Immature natural killer cell (primary cell): ENCODE data around the gene CPPED1. TPM values are rescaled to one million over a fixed set of nuclear protein-coding genes. Genes with fewer than 3 reads are reported as not detected.
"Not testable (repeated sequence)": the region's sequence is repeated elsewhere in the genome, so short reads cannot be mapped to it uniquely, and the experiment has no call there.

Source experiments
- DNase-seq, 3 donors: peaks; one replicate each; pipeline ENCODE4 v3.0.0; 2022; ENCODE audit warnings: mixed read lengths in 1 of 3
- H3K27ac Mint-ChIP-seq, 6 donors: one replicate each; pipeline ENCODE4 v1.8.0; 2020; ENCODE audit warnings: mixed read lengths in 6 of 6, mild to moderate bottlenecking in 5 of 6, inconsistent platforms in 4 of 6, moderate library complexity in 3 of 6
- H3K27me3 Mint-ChIP-seq, 3 donors: one replicate each; pipeline ENCODE4 v1.8.0; 2020 to 2021; ENCODE audit warnings: low read depth in 3 of 3, mild to moderate bottlenecking in 3 of 3, mixed read lengths in 3 of 3, moderate library complexity in 3 of 3, inconsistent platforms in 1 of 3
- H3K36me3 Mint-ChIP-seq, 3 donors: one replicate each; pipeline ENCODE4 v1.8.0; 2020; ENCODE audit warnings: mixed read lengths in 3 of 3, inconsistent platforms in 2 of 3, mild to moderate bottlenecking in 2 of 3
- H3K4me1 Mint-ChIP-seq, 2 donors: one replicate each; pipeline ENCODE4 v1.8.0; 2020; ENCODE audit warnings: inconsistent platforms in 2 of 2, mild to moderate bottlenecking in 2 of 2, mixed read lengths in 2 of 2, moderate library complexity in 1 of 2
- H3K4me3 Mint-ChIP-seq, 5 donors: one replicate each; pipeline ENCODE4 v1.8.0; 2020; ENCODE audit warnings: mild to moderate bottlenecking in 5 of 5, mixed read lengths in 5 of 5, inconsistent platforms in 3 of 5, moderate library complexity in 3 of 5
- H3K9me3 Mint-ChIP-seq, 6 donors: one replicate each; pipeline ENCODE4 v1.8.0; 2020; ENCODE audit warnings: mild to moderate bottlenecking in 6 of 6, mixed read lengths in 6 of 6, inconsistent platforms in 4 of 6, moderate library complexity in 3 of 6
- polyA plus RNA-seq, 3 donors: library from polyadenylated mRNA; unstranded; fragments of 300-500 nt; fragmentation: Illumina TruSeq; gene quantifications; one replicate each; pipeline ENCODE4 v1.2.3, GENCODE V29; 2021

The CPPED1 gene
- polyA plus RNA-seq, 3 donors from 2014 or later, result 10.0 to 15.4 (median 15.2) TPM

DNA sequence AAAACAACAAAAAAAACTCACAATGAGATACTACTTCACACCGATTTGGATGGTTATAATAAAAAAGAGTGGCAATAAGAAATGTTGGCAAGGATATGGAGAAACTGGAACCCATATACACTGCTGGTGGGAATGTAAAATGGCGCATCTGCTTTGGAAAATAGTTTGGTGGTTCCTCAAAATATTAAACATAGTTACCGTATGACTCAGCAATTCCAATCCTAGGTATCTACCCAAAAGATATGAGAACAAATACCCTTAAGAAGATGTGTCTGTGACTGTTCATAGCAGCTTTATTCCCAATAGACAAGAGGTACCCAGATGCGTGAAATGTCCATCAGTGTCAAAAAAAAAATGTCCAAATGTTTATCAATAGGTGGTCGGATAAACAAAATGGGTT, 7.2 kb downstream of the CPPED1 start:
- Mint-ChIP-seq H3K9me3 (no peaks in the 10 kb centered on the region), H3K4me1 (peaks cover under 1 to 1% of the 10 kb centered on the region in 2 donors), H3K27ac (no peak overlapping the region), H3K27me3 (peaks cover 0 to 6% (median 0%) of the 10 kb centered on the region in 3 donors), H3K4me3 (no peak overlapping the region), H3K36me3 (peaks cover 0 to 11% (median 3%) of the 10 kb centered on the region in 3 donors)
- DNase-seq, result no peak

DNA sequence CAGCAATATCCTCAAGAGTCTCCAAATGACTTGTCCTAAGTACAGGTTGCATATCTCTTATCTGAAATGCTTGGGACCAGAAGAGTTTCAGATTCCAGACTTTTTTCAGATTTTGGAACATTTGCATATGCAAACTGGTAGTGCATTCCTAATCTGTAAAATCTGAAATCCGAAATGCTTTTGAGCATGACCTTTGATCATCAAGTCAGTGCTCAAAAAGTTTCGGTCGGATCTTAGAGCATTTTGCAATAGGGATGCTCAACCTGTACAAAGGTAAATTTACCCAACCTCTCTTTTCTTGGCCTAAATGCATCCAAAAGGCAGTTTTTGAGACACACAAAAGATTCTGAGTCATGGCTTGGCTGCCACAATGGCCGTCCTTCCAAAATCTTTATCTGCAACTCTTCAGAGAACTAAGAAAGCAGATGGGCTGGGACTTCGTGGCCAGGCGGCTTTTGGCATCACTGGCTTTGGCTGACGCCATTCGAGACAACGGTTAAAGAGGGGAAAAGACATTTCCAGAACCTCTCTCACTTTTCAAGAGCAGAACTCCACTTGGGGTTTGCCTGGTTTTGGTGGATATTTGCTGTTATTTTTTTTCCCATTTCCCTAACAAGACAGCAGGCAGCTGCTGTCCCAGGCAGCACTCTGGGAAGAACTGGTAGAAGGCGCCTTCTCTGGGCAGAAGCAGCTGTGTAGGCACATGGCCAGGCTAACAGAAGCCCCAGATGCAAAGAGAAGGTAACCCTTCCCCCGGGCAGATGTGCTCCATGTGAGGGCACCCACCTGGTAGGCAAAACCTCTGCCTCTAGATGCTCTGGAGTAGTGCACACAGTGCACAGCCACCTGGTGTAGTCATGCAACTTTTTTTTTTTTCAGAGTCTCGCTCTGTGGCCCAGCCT, 8.9 kb downstream of the CPPED1 start:
- no peak for DNase-seq
- Mint-ChIP-seq H3K27me3 (peaks cover 0 to 4% (median 0%) of the 10 kb centered on the region in 3 donors), H3K9me3 (no peaks in the 10 kb centered on the region), H3K27ac (no peak overlapping the region), H3K4me3 (no peak overlapping the region), H3K4me1 (no peaks in the 10 kb centered on the region), H3K36me3 (peaks cover 0 to 16% (median 3%) of the 10 kb centered on the region in 3 donors)

DNA sequence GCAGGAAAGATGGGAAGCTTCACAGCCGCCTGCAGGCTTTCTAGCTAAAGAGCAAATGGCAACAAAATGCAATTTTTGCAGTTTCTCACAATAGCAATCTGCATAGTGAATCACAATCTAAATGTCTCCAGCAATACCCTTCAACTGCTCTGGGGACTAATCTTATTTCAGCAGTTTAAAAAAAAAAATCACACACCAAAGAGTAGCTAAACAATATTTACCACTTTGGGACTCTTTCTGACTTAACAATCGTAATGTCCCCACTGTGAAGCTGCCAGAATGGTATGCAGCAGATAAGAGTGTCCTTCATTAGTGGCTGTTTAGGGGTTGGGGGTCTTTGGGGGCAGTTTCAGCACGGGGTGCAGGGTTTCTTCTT, 9.8 kb downstream of the CPPED1 start:
- Mint-ChIP-seq H3K27ac (no peak overlapping the region), H3K4me1 (no peaks in the 10 kb centered on the region), H3K9me3 (no peaks in the 10 kb centered on the region), H3K4me3 (no peak overlapping the region), H3K36me3 (peaks cover 0 to 16% (median 3%) of the 10 kb centered on the region in 3 donors), H3K27me3 (peaks cover 0 to 4% (median 0%) of the 10 kb centered on the region in 3 donors)
- DNase-seq, result no peak

DNA sequence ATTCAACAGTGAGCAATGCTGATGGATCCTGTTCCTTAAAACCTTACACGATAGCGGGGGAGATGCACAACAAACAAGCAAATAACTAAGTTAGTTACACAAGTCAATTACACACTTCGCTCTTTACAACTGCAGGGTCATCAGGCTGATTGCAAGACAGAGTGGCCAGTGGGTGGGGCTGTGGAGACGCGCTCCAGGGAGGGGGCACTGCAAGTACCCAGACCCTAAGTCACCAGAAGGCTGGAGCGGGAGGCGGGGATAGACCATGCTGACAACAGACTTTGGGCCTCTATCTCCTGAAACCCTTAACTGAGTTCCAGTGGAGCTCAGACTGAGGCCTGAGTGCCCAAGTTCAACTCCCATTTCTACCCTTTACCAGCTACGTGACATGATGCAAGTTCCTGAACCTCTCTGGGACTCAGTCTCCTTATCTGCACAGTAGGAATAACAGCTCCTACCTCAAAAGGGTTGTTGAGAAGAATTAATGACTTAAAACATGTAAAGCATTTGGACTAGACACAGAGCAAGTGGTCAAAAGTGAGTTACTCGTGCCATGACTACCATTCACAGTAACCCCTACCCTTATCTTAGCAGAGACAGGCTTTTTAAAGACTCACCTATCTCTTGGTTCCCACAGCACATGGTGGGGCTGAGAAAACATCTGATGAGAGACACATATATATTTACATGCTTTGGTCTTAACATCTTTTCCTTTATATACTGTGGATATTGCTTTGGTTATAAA, 10.4 kb downstream of the CPPED1 start:
- Mint-ChIP-seq H3K27ac (no peak overlapping the region), H3K36me3 (peaks cover 0 to 16% (median 3%) of the 10 kb centered on the region in 3 donors), H3K4me3 (no peak overlapping the region), H3K9me3 (no peaks in the 10 kb centered on the region), H3K27me3 (peaks cover 0 to 4% (median 0%) of the 10 kb centered on the region in 3 donors), H3K4me1 (no peaks in the 10 kb centered on the region)
- no peak for DNase-seq

DNA sequence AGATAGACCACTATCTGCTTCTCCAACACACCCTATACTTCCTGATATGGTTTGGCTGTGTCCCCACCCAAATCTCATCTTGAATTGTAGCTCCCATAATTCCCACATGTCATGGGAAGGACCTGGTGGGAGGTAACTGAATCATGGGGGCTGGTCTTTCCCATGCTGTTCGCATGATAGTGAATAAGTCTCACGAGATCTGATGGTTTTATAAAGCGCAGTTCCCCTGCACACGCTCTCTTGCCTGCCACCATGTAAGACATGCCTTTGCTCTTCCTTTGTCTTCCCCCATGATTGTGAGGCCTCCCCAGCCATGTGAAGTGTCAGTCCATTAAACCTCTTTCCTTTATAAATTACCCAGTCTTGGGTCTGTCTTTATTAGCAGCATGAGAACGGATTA, 11.2 kb downstream of the CPPED1 start:
- H3K9me3 Mint-ChIP-seq, DNase-seq, H3K4me3 Mint-ChIP-seq, H3K27me3 Mint-ChIP-seq, H3K4me1 Mint-ChIP-seq, H3K27ac Mint-ChIP-seq: not testable (repeated sequence)
- peaks cover 0 to 16% (median 3%) of the 10 kb centered on the region in 3 donors for H3K36me3 Mint-ChIP-seq

DNA sequence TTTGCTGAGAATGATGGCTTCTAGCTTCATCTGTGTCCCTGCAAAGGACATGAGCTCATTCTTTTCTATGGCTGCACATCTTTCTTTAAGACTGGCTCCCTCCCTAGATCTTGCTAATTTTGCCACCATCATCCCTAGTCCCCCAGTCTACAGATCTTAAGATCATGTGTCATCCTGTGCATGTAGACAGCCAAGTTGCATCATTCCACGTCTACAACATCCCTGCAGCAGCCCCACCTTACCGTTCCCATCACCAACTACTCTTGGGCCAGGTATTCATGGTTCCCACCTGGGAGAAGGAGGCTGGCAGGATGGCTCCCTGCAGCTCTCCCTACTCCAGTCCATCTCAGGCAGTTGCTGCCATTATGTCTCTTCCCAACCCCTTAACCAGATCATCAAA, 12.3 kb downstream of the CPPED1 start:
- no peaks in the 10 kb centered on the region for H3K4me1 Mint-ChIP-seq
- peaks cover 0 to 2% (median 0%) of the 10 kb centered on the region in 3 donors for H3K27me3 Mint-ChIP-seq
- H3K4me3 Mint-ChIP-seq, result no peak overlapping the region
- H3K27ac Mint-ChIP-seq, result no peak overlapping the region
- peaks cover 0 to 2% (median 0%) of the 10 kb centered on the region in 6 donors for H3K9me3 Mint-ChIP-seq
- peaks cover 0 to 16% (median 3%) of the 10 kb centered on the region in 3 donors for H3K36me3 Mint-ChIP-seq
- DNase-seq, result no peak

DNA sequence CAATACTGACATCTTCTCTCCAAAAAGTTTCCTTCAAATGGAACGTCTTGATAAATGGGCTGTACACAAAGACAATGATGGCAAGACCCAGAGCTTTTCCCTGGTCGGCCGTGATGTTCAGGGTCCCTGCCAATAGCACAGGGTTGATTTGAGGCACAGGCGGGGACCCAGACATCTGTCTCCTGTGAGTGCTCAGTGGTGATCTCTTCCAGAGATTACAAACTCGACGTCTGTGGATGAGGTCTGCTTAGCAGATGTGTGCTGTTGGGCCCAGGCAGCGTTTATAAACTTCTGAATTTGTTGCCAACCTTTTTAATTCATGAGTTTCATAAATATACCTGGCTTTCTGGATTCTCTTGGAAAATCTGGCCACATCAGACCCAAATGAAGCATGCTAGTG, 14.9 kb downstream of the CPPED1 start:
- Mint-ChIP-seq H3K36me3 (peaks cover 0 to 16% (median 3%) of the 10 kb centered on the region in 3 donors), H3K4me3 (no peak overlapping the region), H3K27me3 (peaks cover 0 to 2% (median 0%) of the 10 kb centered on the region in 3 donors), H3K27ac (no peak overlapping the region), H3K4me1 (no peaks in the 10 kb centered on the region), H3K9me3 (peaks cover 0 to 4% (median 0%) of the 10 kb centered on the region in 6 donors)
- no peak for DNase-seq

DNA sequence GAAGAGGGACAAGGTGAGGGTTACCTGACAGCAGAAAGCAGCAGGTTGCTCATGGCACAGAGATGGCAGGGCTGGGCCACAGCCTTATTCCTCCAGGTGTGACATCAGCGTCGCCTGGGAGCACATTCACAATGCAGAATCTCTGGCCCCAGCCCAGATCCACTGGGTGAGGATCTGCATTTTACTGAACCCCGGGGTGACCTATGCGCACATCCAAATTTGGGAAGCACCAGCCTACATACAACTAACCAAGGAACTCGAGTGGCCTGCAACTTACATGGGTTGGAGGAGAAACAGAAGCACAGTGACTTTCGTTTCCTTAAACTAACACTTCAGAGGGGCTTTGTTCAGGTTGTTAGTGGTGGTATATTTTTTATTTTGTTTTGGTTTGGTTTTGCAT, 17.6 kb downstream of the CPPED1 start:
- H3K27ac Mint-ChIP-seq, result no peak overlapping the region
- H3K4me3 Mint-ChIP-seq, result no peak overlapping the region
- H3K27me3 Mint-ChIP-seq, result no peaks in the 10 kb centered on the region
- H3K36me3 Mint-ChIP-seq, result peaks cover 0 to under 1% (median 0%) of the 10 kb centered on the region in 3 donors
- peaks cover 0 to 5% (median 0%) of the 10 kb centered on the region in 6 donors for H3K9me3 Mint-ChIP-seq
- no peak for DNase-seq
- H3K4me1 Mint-ChIP-seq, result no peaks in the 10 kb centered on the region

DNA sequence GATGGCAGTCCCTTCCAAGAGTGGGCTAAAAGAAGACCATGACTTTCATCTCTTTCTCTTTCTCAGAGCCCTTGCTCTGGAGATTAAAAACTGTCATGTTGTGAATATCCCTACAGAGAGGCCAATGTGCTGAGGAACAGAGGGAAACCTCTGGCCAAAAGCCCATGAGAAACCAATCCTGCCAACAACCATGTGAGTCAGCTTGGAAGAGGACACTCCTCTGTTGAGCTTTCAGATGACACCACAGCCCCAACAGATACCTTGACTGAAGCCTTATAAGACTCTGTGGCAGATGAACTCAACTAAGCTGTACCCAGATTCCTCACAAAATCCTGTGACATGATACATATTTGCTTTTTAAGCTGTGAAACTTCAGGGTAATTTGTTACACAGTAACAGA, 19.6 kb downstream of the CPPED1 start:
- Mint-ChIP-seq H3K4me1 (no peaks in the 10 kb centered on the region), H3K4me3 (no peak overlapping the region), H3K27ac (no peak overlapping the region), H3K36me3 (peaks cover 11 to 13% (median 12%) of the 10 kb centered on the region in 3 donors), H3K27me3 (no peaks in the 10 kb centered on the region), H3K9me3 (peaks cover 0 to 5% (median 0%) of the 10 kb centered on the region in 6 donors)
- DNase-seq, result no peak

DNA sequence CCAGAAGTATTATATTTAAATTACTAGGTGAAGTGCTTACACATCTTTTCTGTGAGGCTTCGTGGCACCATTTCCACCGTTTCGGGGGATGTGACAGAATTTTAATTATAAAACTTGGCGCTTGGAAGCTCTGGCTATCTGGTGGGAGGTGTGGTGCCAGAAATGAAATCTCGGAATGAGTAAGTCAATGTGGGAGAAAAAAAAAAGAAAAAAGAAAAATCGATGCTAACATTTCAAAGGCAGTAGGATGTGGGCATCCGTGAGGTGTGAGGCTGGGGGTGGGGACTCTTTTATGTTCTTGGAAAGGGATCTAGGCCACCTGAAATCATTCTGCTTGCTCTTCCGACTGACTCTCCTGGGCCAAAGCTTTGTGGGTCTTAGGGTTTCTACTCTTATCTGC, 21.9 kb downstream of the CPPED1 start:
- H3K27ac Mint-ChIP-seq, result no peak overlapping the region
- no peaks in the 10 kb centered on the region for H3K4me1 Mint-ChIP-seq
- no peaks in the 10 kb centered on the region for H3K27me3 Mint-ChIP-seq
- H3K36me3 Mint-ChIP-seq, result peaks cover 13 to 17% (median 16%) of the 10 kb centered on the region in 3 donors
- DNase-seq, result no peak
- H3K4me3 Mint-ChIP-seq, result no peak overlapping the region
- H3K9me3 Mint-ChIP-seq, result peaks cover 0 to 5% (median 0%) of the 10 kb centered on the region in 6 donors

DNA sequence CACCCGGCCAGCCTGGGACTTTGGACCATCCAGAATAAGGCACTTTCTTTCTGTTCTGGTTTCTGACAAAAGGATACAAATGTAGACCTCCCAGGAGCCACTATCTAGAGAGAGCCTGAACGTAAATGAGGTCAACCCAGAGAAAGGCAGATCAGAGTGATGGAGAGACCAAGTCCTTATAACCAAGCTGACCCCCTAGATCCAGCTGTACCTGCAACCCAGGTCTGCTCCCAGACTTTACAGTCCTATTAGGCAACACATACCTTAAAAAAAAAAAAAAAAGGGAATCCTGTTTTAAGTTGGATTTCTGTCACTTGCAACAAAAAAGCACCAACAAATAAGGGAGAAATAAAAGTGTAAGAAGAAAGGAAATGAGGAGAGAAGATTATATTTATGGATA, 23.2 kb downstream of the CPPED1 start:
- DNase-seq, result no peak
- Mint-ChIP-seq H3K4me3 (no peak overlapping the region), H3K4me1 (no peaks in the 10 kb centered on the region), H3K9me3 (peaks cover 0 to 5% (median 0%) of the 10 kb centered on the region in 6 donors), H3K27ac (no peak overlapping the region), H3K36me3 (peaks cover 16 to 26% (median 19%) of the 10 kb centered on the region in 3 donors), H3K27me3 (no peaks in the 10 kb centered on the region)

DNA sequence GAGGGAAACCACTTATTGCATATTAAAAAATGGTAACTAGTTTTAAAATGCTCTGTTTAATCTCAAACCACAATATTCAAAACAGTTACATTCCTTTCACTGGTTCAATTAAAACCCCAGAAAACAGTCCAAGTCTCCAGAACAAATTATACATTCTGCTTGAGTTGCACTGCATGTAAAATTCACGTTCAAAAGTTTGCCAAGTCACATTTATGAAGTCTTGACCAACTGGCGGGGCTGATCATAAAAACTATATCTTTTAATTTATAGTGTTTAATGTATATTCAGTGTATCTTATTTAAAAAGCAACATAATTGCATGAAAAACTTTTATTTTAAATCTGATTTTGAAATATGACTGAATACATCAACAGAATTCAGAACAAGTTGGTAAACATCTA, 25.0 kb downstream of the CPPED1 start:
- Mint-ChIP-seq H3K4me3 (no peak overlapping the region), H3K9me3 (peaks cover 0 to 3% (median 0%) of the 10 kb centered on the region in 6 donors), H3K27me3 (no peaks in the 10 kb centered on the region), H3K36me3 (peaks cover 19 to 36% (median 24%) of the 10 kb centered on the region in 3 donors), H3K27ac (no peak overlapping the region), H3K4me1 (no peaks in the 10 kb centered on the region)
- DNase-seq, result no peak

DNA sequence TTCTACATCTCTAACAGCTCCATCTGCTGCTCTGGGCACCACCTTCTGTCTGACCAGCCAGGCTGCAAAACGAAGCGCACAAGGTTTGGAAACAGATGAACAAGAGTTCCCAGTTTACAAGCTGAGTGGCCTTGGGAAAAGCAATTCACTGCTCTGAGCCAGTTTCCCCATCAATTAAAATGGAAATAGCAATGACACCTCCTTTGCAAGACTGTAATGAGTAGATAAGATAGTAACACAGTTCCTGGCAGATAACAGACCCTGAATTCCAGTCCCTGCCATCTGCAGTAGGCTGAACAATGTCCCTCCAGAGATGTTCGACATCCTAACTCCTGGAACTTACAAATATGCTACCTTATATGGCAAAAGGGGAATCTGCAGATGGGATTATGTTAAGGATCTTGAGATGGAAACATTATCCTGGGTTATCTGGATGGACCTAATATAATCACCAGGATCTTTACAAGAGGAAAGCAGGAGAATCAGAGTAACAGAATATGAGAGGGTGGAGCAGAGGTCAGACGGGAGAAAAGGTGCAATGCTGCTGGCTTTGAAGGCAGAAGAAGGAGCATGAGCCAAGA, 27.9 kb downstream of the CPPED1 start:
- no peak overlapping the region for H3K4me3 Mint-ChIP-seq
- H3K27ac Mint-ChIP-seq, result no peak overlapping the region
- no peaks in the 10 kb centered on the region for H3K9me3 Mint-ChIP-seq
- H3K36me3 Mint-ChIP-seq, result peaks cover 16 to 34% (median 21%) of the 10 kb centered on the region in 3 donors
- H3K27me3 Mint-ChIP-seq, result no peaks in the 10 kb centered on the region
- no peak for DNase-seq
- no peaks in the 10 kb centered on the region for H3K4me1 Mint-ChIP-seq

DNA sequence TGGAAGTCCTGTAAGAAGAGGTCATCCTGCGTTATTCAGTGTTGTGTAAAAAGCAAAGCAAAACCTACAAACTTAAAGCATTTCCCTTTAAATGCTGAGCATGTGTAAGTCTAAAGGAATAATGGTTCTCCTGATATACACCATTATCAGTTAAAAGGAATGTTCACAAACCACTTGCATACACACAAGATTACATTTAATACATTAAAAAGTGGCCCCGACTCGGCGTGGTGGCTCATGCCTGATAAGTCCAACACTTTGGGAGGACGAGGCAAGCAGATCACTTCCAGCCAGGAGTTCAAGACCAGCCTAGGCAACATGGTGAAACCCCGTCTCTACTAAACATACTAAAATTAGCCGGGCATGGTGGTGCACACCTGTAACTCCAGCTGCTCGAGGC, 30.5 kb downstream of the CPPED1 start:
- H3K27me3 Mint-ChIP-seq, result no peaks in the 10 kb centered on the region
- H3K9me3 Mint-ChIP-seq, result no peaks in the 10 kb centered on the region
- peaks cover 4 to 6% of the 10 kb centered on the region in 2 donors for H3K4me1 Mint-ChIP-seq
- no peak overlapping the region for H3K27ac Mint-ChIP-seq
- no peak overlapping the region for H3K4me3 Mint-ChIP-seq
- no peak for DNase-seq
- peaks cover 8 to 22% (median 11%) of the 10 kb centered on the region in 3 donors for H3K36me3 Mint-ChIP-seq
